Ascending aorta (tissue), 2 donors: Measurements from ENCODE around the gene NDUFA7. TPM values are rescaled to one million over a fixed set of nuclear protein-coding genes. Genes with fewer than 3 reads are reported as not detected.
"Not testable (repeated sequence)": the region's sequence is repeated elsewhere in the genome, so short reads cannot be mapped to it uniquely, and the experiment has no call there.

Source experiments
- DNase-seq, 2 donors: peaks; one replicate each; pipeline ENCODE4 v3.0.0-alpha.2; 2019; ENCODE audit warnings: low spot score in 2 of 2
- H3K27ac ChIP-seq, 2 donors: fragments of 200-600 bp; sonication (generic); one replicate each; pipeline ENCODE4 v1.5.1; 2016 to 2017; ENCODE audit warnings: mild to moderate bottlenecking in 1 of 2
- H3K27me3 ChIP-seq: fragments of 200-600 bp; sonication (generic); one replicate; pipeline ENCODE4 v1.5.1; 2017
- H3K36me3 ChIP-seq, 2 donors: fragments of 200-600 bp; sonication (generic); one replicate each; pipeline ENCODE4 v1.5.1; 2016
- H3K4me1 ChIP-seq, 2 donors: fragments of 200-600 bp; sonication (generic); one replicate each; pipeline ENCODE4 v1.5.1; 2016 to 2017; ENCODE audit warnings: mild to moderate bottlenecking in 1 of 2
- H3K4me3 ChIP-seq, 2 donors: fragments of 200-600 bp; sonication (generic); one replicate each; pipeline ENCODE4 v1.5.1; 2016 to 2017; ENCODE audit warnings: mild to moderate bottlenecking in 1 of 2
- H3K9me3 ChIP-seq, 2 donors: fragments of 200-600 bp; sonication (generic); one replicate each; pipeline ENCODE4 v1.5.1; 2016
- intact Hi-C: fragments of 100-400 bp; cut with DNase I; formaldehyde crosslinking; loops from one replicate; pipeline ENCODE4 v1.15.1; 2023
- total RNA-seq: library from RNA; depleted of rRNA; stranded (reverse); fragments of >200 nt; gene quantifications from one replicate; pipeline ENCODE4 v1.1.0, GENCODE V29; 2016
- TF ChIP-seq, protein P1 (sequence below), 3 experiments: fragments of 200-600 bp in 2 of 3; fragments of 450-650 bp in 1 of 3; sonication (generic) in 2 of 3; IDR thresholded peaks; one replicate each; pipeline ENCODE4 v1.5.1; 2016 to 2019; ENCODE audit warnings: antibody characterized with exemption in 3 of 3, mild to moderate bottlenecking in 1 of 3, moderate library complexity in 1 of 3

Gene NDUFA7
- total RNA-seq, 1 donor from 2014 or later: 11.8 TPM

DNA sequence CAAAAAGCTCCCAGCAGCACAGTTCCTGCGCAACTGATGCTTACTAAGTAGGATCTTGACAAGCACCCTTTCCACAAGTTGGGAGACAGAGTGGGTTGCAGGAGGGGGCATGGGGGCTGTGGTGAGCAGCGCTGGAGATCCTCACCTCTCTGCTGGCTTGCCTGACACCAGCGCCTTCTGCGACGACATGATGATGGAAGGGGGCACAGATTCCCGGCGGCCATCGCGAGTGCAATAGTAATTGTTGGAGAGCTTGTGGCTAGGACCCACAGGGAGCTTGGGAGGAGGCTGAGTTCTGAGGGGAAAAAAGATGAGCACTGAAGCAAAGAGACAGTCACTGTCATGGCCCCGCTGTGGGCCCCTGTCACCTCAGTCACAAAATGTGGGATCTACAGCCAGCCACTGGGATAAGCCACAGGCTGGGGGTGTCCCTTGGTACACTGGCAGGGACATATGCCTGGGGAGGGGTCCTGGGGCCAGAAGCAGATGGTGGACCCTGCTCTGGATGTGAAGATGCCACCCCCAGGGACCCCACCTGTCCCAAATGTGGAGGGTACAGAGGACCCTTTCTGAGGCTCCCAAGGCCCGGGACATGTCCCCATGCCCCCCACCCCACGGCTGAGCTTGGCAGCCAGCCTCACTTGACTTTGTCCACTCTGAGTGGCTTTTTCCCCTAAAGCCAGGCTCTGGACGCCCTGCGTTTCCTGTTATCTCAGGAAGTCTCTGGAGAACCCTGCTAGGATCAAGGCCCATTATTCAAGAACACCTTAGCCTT is 4.6 kb downstream of the NDUFA7 start:
- Histone ChIP-seq H3K4me3 (no peak overlapping the region), H3K36me3 (peaks cover 24 to 51% of the 10 kb centered on the region in 2 donors), H3K27ac (no peak overlapping the region), H3K27me3 (no peaks in the 10 kb centered on the region), H3K4me1 (peaks cover 7 to 10% of the 10 kb centered on the region in 2 donors), H3K9me3 (no peaks in the 10 kb centered on the region)
- intact Hi-C loops: no loop called here
- TF ChIP-seq, protein P1, sequence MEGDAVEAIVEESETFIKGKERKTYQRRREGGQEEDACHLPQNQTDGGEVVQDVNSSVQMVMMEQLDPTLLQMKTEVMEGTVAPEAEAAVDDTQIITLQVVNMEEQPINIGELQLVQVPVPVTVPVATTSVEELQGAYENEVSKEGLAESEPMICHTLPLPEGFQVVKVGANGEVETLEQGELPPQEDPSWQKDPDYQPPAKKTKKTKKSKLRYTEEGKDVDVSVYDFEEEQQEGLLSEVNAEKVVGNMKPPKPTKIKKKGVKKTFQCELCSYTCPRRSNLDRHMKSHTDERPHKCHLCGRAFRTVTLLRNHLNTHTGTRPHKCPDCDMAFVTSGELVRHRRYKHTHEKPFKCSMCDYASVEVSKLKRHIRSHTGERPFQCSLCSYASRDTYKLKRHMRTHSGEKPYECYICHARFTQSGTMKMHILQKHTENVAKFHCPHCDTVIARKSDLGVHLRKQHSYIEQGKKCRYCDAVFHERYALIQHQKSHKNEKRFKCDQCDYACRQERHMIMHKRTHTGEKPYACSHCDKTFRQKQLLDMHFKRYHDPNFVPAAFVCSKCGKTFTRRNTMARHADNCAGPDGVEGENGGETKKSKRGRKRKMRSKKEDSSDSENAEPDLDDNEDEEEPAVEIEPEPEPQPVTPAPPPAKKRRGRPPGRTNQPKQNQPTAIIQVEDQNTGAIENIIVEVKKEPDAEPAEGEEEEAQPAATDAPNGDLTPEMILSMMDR (IDR thresholded peaks at IDR 0.05): no peak
- DNase-seq: no peak

DNA sequence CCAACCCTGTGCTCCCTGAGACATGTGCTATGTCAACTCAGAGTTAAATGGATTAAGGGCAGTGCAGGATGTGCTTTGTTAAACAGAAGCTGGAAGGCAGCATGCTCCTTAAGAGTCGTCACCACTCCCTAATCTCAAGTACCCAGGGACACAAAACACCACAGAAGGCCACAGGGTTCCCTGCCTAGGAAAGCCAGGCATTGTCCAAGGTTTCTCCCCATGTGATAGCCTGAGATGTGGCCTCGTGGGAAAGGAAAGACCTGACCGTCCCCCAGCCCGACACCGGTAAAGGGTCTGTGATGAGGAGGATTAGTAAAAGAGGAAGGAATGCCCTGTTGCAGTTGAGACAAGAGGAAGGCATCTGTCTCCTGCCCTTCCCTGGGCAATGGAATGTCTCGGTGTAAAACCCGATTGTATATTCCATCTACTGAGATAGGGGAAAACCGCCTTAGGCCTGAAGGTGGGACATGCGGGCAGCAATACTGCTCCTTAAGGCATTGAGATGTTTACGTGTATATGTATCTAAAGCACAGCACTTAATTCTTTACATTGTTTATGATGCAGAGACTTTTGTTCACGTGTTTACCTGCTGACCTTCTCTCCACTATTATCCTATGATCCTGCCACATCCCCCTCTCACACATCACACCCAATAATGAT is 6.1 kb downstream of the NDUFA7 start:
- DNase-seq, H3K27ac ChIP-seq, H3K4me3 ChIP-seq, H3K4me1 ChIP-seq, intact Hi-C loops, H3K9me3 ChIP-seq, H3K27me3 ChIP-seq: not testable (repeated sequence)
- peaks cover 31 to 64% of the 10 kb centered on the region in 2 donors for H3K36me3 ChIP-seq

DNA sequence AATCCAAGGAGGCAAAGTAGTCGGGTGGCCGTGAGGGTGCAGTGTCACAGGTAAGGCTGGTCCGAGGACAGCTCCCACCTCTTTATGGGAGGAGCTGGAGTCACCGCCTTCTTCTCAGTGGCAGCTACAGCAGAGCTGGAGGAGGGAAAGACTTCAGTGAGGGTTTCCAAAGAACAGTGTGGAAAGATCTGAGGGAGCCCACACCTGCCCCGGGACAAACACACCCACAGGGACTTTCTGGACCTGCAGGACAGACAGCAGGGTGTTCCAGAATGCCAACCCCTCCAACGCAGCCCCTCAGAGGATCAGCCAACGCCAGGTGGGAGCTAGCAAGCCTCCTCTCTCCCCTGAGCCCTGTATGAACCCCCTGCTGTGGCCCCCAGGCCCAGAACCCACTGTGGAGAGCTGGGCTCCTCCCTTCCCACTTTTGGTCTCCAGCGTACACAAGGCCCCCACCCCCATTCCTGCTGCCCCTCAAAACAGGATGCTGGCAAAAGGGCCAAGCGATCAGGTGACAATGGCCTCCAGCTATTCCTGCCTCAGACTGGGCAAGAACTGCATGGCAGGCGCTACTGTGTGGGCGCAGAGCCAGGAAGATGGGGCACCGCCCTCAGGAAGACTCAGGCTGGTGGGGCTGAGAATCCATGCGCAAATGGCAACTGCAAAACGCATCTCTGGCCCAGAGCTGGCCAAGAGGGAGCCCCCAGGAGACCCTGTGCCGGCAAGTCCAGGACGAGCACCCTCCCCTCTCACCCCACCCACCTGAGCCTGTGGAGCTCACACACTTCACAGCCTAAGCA is 9.5 kb downstream of the NDUFA7 start:
- TF ChIP-seq, protein P1 (IDR thresholded peaks at IDR 0.05): no peak
- peaks cover 35 to 61% of the 10 kb centered on the region in 2 donors for H3K36me3 ChIP-seq
- intact Hi-C loops: no loop called here
- peaks cover 4 to 11% of the 10 kb centered on the region in 2 donors for H3K4me1 ChIP-seq
- DNase-seq: peak in 1 of 2 donors; percentile 55
- no peaks in the 10 kb centered on the region for H3K9me3 ChIP-seq
- H3K27ac ChIP-seq: no peak overlapping the region
- no peak overlapping the region for H3K4me3 ChIP-seq
- H3K27me3 ChIP-seq: no peaks in the 10 kb centered on the region

DNA sequence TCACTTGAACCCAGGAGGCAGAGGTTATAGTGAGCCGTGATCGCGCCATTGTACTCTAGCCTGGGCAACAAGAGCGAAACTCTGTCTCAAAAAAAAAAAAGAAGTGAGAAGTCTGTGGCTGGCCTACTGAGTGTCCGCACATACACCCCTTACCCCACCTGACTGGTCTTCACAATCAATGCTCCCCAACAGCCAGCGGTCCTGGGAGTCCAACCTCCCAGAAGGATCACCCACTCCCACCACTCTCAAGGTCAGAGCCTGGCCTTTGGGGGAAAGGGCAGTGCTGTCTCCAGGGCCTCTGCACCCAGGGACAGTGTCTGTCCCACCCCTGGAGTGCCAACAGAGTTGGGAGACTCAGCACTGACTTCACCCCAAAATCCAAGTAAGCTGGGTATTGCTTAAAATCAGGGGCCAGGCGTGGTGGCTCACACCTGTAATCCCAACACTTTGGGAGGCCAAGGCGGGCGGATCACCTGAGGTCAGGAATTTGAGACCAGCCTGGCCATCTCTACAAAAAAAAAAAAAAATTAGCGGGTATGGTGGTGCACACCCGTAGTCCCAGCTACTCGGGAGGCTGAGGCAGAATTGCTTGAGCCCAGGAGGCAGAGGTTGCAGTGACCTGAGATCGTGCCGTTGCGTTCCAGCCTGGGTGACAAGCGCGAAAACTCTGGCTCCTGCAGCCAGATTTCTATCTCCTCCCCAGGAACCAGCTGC is 10.7 kb downstream of the NDUFA7 start:
- intact Hi-C loops: no loop called here
- no peak overlapping the region for H3K27ac ChIP-seq

DNA sequence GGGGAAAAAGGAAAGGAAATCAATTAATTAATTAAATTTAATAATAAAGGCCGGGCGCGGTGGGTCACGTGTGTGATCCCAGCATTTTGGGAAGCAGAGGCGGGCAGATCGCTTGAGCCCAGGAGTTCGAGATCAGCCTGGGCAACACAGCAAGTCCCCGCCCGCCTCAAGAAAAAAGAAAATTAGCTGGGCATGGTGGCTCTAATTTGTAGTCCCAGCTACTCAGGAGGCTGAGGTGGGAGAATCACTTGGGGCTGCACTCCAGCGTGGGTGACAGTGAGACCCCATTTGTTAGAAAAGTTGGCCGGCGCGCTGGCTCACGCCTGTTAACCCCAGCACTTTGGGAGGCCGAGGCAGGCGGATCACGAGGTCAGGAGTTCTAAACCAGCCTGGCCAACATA is 12.3 kb downstream of the NDUFA7 start:
- Histone ChIP-seq H3K27me3 (no peaks in the 10 kb centered on the region), H3K27ac (no peak overlapping the region), H3K9me3 (no peaks in the 10 kb centered on the region), H3K4me1 (peaks cover 4 to 11% of the 10 kb centered on the region in 2 donors), H3K4me3 (peak overlapping the region; percentile 58 to 72), H3K36me3 (peaks cover 23 to 35% of the 10 kb centered on the region in 2 donors)
- DNase-seq: peak in 1 of 2 donors; percentile 59
- TF ChIP-seq, protein P1 (IDR thresholded peaks at IDR 0.05): no peak
- intact Hi-C loops: loop anchor here (1.0 to 5.0 kb wide), 2 partner anchors 12 to 682 kb away; partner anchors contain the start of genes NDUFA7, PET100, RPS28 and XAB2

More for the DNA sequence above, 10.7 kb downstream of the NDUFA7 start:
- no peaks in the 10 kb centered on the region for H3K9me3 ChIP-seq
- no peaks in the 10 kb centered on the region for H3K27me3 ChIP-seq
- peak in 1 of 2 donors; percentile 42 for DNase-seq
- H3K36me3 ChIP-seq: peaks cover 35 to 51% of the 10 kb centered on the region in 2 donors
- no peak overlapping the region for H3K4me3 ChIP-seq
- H3K4me1 ChIP-seq: peaks cover 4 to 11% of the 10 kb centered on the region in 2 donors
- TF ChIP-seq, protein P1 (IDR thresholded peaks at IDR 0.05): no peak
